Suprapubic skin (tissue), 3 donors: Measurements from ENCODE around the gene FAM163B.

ENCODE experiments used
- CTCF ChIP-seq, 2 donors: fragments of 200-600 bp in 1 of 2; fragments of 450-650 bp in 1 of 2; sonication (generic) in 1 of 2; IDR thresholded peaks; one replicate each; pipeline ENCODE4 v1.5.1; 2016 to 2019; ENCODE audit warnings: antibody characterized with exemption in 2 of 2, mild to moderate bottlenecking in 1 of 2, moderate library complexity in 1 of 2
- POLR2AphosphoS5 ChIP-seq, 3 donors: sonication (generic); formaldehyde crosslinking; IDR thresholded peaks; one replicate each; pipeline ENCODE4 v1.6.1; 2017; ENCODE audit warnings: antibody characterized with exemption in 3 of 3

- TF ChIP-seq CTCF (IDR thresholded peaks at IDR 0.05) (no peak), POLR2AphosphoS5 (IDR thresholded peaks at IDR 0.05) (no peak)
These were observed 70.0 kb downstream of the FAM163B start for GRCh38 chr9:133538851-133539833.
